Ovary (tissue), 9 donors: Measurements from ENCODE around the gene JAG1. TPM values are rescaled to one million over a fixed set of nuclear protein-coding genes. Genes with fewer than 3 reads are reported as not detected.

Experiments
- DNase-seq, 5 donors: peaks; one replicate each; pipeline ENCODE4 v3.0.0-alpha.2; 2019 to 2020
- H3K27ac ChIP-seq, 2 donors: fragments of 200-600 bp; one replicate each; pipeline versions ENCODE4 v1.5.1 to v1.8.0; 2019 to 2022
- H3K27me3 ChIP-seq: fragments of 200-600 bp; one replicate; pipeline ENCODE4 v1.8.0; 2022
- H3K36me3 ChIP-seq: fragments of 200-600 bp; sonication (generic); one replicate; pipeline ENCODE4 v1.5.1; 2019
- H3K4me1 ChIP-seq: one replicate; pipeline ENCODE4 v1.8.1; 2013; ENCODE audit warnings: mild to moderate bottlenecking, moderate library complexity; ENCODE audit not compliant: insufficient read depth
- H3K4me3 ChIP-seq: fragments of 200-600 bp; sonication (generic); one replicate; pipeline ENCODE4 v1.5.1; 2017
- H3K9me3 ChIP-seq, 2 donors: fragments of 200-600 bp in 1 of 2; sonication (generic) in 1 of 2; one replicate each; pipeline versions ENCODE4 v1.5.1 to v1.8.1; 2013 to 2019; ENCODE audit warnings: mild to moderate bottlenecking in 1 of 2, moderate library complexity in 1 of 2
- EP300 ChIP-seq: sonication (generic); formaldehyde crosslinking; IDR thresholded peaks from one replicate; pipeline ENCODE4 v1.6.1; 2017; ENCODE audit warnings: antibody characterized with exemption
- POLR2A ChIP-seq: fragments of 450-650 bp; IDR thresholded peaks from one replicate; pipeline ENCODE4 v1.6.1; 2017; ENCODE audit warnings: antibody characterized with exemption, mild to moderate bottlenecking, moderate library complexity
- WGBS, 3 donors: extraction: QIAGEN DNeasy Blood & Tissue Kit in 1 of 3; methylation state at CpG; one replicate each; pipeline versions ENCODE4 v1.1.5 to v1.1.7; 2013 to 2017; 5-methylcytosine and 5-hydroxymethylcytosine counted together
- intact Hi-C, 4 donors: fragments of 100-400 bp; cut with DNase I; formaldehyde crosslinking; loops; one replicate each; pipeline versions ENCODE4 v1.11.0 to v1.15.1; 2022 to 2023
- polyA plus RNA-seq, 2 donors: library from polyadenylated mRNA; stranded (reverse); fragments of 200-250 nt in 1 of 2; fragments of 350-450 nt in 1 of 2; fragmentation: Illumina TruSeq in 1 of 2; extraction: RNeasy Lipid Tissue Mini Kit (QIAGEN cat#74804) in 1 of 2; gene quantifications; one replicate each; pipeline ENCODE4 v1.2.3, GENCODE V29; 2013 to 2014
- total RNA-seq, 7 donors: library from RNA; depleted of rRNA in 2 of 7; stranded (reverse); fragments of >200 nt in 2 of 7; fragmentation: NEBNext Ultra II Directional in 3 of 7; extraction: Animal tissue kit (Norgen Biotek cat#: 25700) in 3 of 7; gene quantifications; one replicate each; pipeline versions ENCODE4 v1.1.0 to v1.2.4, GENCODE V29; 2016 to 2023
- TF ChIP-seq, protein P1 (sequence below), 3 donors: fragments of 450-650 bp in 2 of 3; fragments of 200-600 bp in 1 of 3; IDR thresholded peaks; one replicate each; pipeline versions ENCODE4 v1.5.1 to v1.8.0; 2016 to 2022; ENCODE audit warnings: antibody characterized with exemption in 3 of 3, mild to moderate bottlenecking in 1 of 3
- donor health status: DM: no; HTN: no; CAD: no; lungs with moderate emphysema.
- donor health status: DM: no; HTN: no; CAD: no.
- donor health status: Bipolar disorder and iron deficiency.
- donor health status: DM: yes; HTN: yes; CAD: no.
- donor health status: DM: no; HTN: no; CAD: no.
- donor health status: DM: yes; HTN: yes; CAD: no.

Gene JAG1
- total and polyA plus RNA-seq, 9 donors = 27.1 to 69.7 (median 41.0) TPM

DNA sequence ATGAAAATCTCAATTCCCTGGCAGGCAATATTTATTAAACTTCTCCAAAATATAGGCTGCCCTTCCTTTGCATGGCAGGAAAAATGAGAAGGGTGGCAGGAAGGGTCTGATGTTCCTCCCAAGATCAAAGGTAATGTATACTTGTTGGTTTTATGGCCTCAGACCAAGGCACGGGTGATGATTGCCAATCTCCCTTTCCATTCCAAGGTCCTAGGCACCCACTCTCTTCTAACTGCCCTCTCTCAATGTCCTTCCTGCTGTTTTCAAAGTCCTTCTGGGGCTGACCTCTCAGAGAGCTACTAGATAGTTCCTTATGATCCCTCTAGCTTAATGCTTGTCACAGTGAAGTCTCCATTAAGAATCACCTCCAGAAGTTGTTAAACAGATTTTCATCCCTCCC lies 15.6 kb upstream of the JAG1 start:
- 57 to 85% (median 61%) methylated on average over 1 of the region's 1 CpG for WGBS, 3 donors
- Histone ChIP-seq H3K27me3 (no peaks in the 10 kb centered on the region), H3K4me1 (peaks cover 1% of the 10 kb centered on the region), H3K4me3 (no peak overlapping the region), H3K9me3 (no peaks in the 10 kb centered on the region), H3K27ac (no peak overlapping the region), H3K36me3 (no peaks in the 10 kb centered on the region)
- no peak for DNase-seq
- intact Hi-C loops = no loop called here
- TF ChIP-seq, protein P1, sequence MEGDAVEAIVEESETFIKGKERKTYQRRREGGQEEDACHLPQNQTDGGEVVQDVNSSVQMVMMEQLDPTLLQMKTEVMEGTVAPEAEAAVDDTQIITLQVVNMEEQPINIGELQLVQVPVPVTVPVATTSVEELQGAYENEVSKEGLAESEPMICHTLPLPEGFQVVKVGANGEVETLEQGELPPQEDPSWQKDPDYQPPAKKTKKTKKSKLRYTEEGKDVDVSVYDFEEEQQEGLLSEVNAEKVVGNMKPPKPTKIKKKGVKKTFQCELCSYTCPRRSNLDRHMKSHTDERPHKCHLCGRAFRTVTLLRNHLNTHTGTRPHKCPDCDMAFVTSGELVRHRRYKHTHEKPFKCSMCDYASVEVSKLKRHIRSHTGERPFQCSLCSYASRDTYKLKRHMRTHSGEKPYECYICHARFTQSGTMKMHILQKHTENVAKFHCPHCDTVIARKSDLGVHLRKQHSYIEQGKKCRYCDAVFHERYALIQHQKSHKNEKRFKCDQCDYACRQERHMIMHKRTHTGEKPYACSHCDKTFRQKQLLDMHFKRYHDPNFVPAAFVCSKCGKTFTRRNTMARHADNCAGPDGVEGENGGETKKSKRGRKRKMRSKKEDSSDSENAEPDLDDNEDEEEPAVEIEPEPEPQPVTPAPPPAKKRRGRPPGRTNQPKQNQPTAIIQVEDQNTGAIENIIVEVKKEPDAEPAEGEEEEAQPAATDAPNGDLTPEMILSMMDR (IDR thresholded peaks at IDR 0.05) = no peak
- TF ChIP-seq EP300 (no peak), POLR2A (no peak)

DNA sequence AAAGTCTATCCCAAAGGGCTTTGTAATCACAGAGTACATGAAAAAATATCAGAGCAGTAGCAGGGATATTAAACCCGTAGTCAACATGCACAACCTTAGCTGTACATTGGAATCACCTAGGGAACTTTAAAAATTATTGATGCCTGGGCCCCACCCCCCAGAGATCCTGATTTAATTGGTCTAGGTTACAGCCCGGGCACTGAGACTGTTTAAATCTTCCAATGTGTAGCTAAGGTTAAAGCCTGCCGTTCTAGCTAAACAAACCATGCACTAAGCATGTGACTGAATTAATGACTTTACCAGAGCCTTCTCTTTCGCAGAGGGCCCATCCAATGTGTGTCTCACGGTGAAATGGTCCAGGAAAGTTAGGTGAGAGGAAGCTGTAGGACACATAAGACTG lies 14.1 kb upstream of the JAG1 start:
- intact Hi-C loops = no loop called here
- 73 to 84% (median 81%) methylated on average over 5 of the region's 5 CpGs for WGBS, 3 donors
- no peak for DNase-seq

DNA sequence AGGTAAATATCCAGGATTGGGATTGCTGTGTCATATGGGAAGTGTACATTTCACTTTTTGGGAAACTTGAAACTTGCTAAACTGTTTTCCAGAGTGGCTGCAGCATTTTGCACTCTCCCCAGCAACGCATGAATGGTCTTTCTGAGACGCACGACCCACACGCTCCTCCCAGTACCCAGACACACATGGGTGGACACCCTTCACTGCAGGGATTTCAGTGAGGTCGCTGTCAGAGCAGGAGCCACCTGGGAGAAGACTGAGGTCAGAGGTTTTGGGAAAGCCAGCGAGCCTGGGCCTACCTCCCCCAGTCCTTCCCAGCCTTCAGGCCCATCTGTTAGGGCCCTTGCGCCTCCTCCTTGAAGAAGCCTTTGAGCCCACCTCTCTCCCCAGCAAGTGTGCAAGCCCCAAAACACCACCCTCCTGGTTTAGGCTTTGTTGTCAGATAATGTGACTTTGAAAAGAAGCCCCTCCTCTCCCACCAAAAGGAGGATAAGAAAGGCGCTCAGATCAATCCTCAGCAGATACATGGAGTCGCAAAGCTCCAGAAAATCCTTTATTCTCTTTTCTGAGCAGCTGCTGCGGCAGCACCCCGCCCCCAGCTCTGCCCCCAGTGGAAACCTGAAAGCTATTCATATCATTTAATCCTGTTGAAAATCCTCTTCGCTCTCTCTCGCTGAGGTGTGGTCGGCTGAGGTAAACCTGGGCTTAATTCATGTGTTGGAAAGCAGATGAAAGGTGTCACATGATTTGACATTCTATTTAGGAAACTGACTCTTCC lies 12.7 kb upstream of the JAG1 start:
- H3K4me1 ChIP-seq = no peaks in the 10 kb centered on the region
- intact Hi-C loops = no loop called here
- 93 to 95% (median 94%) methylated on average over 14 of the region's 14 CpGs for WGBS, 3 donors
- no peaks in the 10 kb centered on the region for H3K36me3 ChIP-seq
- no peaks in the 10 kb centered on the region for H3K27me3 ChIP-seq
- TF ChIP-seq POLR2A (no peak), EP300 (no peak)
- TF ChIP-seq, protein P1 (IDR thresholded peaks at IDR 0.05) = no peak
- no peak overlapping the region for H3K4me3 ChIP-seq
- no peak for DNase-seq
- no peak overlapping the region for H3K27ac ChIP-seq
- H3K9me3 ChIP-seq = no peaks in the 10 kb centered on the region

More for the DNA sequence above, 14.1 kb upstream of the JAG1 start:
- no peaks in the 10 kb centered on the region for H3K36me3 ChIP-seq
- no peaks in the 10 kb centered on the region for H3K9me3 ChIP-seq
- H3K27me3 ChIP-seq = no peaks in the 10 kb centered on the region
- TF ChIP-seq EP300 = no peak
- TF ChIP-seq, protein P1 (IDR thresholded peaks at IDR 0.05) = no peak
- TF ChIP-seq POLR2A = no peak
- peaks cover 1% of the 10 kb centered on the region for H3K4me1 ChIP-seq
- no peak overlapping the region for H3K4me3 ChIP-seq
- no peak overlapping the region for H3K27ac ChIP-seq

DNA sequence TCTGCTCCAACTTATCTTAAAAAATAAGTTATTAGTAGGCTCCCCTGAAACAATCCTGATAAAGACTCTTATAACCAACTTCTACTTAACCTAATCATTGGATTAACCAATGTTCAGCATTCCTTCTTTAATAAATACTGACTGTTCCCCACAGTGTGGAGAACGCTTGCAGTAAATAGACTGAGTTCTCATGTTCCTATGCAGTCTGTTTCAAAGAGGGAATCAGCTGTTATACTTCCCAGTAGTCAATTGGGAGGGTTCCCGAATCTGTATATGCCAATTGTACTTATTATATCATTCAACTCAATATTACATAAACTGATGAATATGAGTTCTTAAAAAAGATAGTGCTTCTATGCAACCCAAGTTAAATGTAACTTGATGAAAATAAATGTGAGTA lies 9.7 kb upstream of the JAG1 start:
- Histone ChIP-seq H3K27ac (no peak overlapping the region), H3K36me3 (no peaks in the 10 kb centered on the region), H3K9me3 (no peaks in the 10 kb centered on the region), H3K27me3 (no peaks in the 10 kb centered on the region), H3K4me3 (no peak overlapping the region), H3K4me1 (no peaks in the 10 kb centered on the region)
- no peak for DNase-seq
- intact Hi-C loops = no loop called here
- TF ChIP-seq POLR2A (no peak), EP300 (no peak)
- TF ChIP-seq, protein P1 (IDR thresholded peaks at IDR 0.05) = no peak
- WGBS, 3 donors = 88 to 92% (median 90%) methylated on average over 2 of the region's 2 CpGs
